OCI-LY1 (cell line): ENCODE measurements around the gene TAF6.

Experiments
- H2AFZ ChIP-seq: fragments of 200-600 bp; sonication (generic), shearing (Covaris generic); 2 replicates; pipeline ENCODE4 v1.6.0; 2014; ENCODE audit warnings: antibody characterized with exemption, mild to moderate bottlenecking, low read length
- H3F3A ChIP-seq: fragments of 200-600 bp; sonication (generic), shearing (Covaris generic); 2 replicates; pipeline ENCODE4 v1.6.0; 2014; ENCODE audit warnings: mild to moderate bottlenecking, antibody characterized with exemption, low read length, moderate library complexity; ENCODE audit not compliant: insufficient read depth
- H3K27ac ChIP-seq: fragments of 200-600 bp; sonication (generic); 2 replicates; pipeline ENCODE4 v1.5.1; 2014; ENCODE audit warnings: low read length, mixed run types, mild to moderate bottlenecking, low read depth; ENCODE audit not compliant: poor library complexity, severe bottlenecking
- H3K27me3 ChIP-seq: fragments of 200-600 bp; sonication (generic); 2 replicates; pipeline ENCODE4 v1.6.0; 2014; ENCODE audit warnings: antibody characterized with exemption, mild to moderate bottlenecking, low read length, moderate library complexity; ENCODE audit not compliant: insufficient read depth
- H3K36me3 ChIP-seq: fragments of 200-600 bp; sonication (generic); 2 replicates; pipeline ENCODE4 v1.6.1; 2014; ENCODE audit warnings: mild to moderate bottlenecking, antibody characterized with exemption, low read length, moderate library complexity, mixed read lengths; ENCODE audit not compliant: insufficient read depth
- H3K4me1 ChIP-seq: fragments of 200-600 bp; sonication (generic); 2 replicates; pipeline ENCODE4 v1.5.1; 2014; ENCODE audit warnings: mild to moderate bottlenecking, low read length, moderate library complexity; ENCODE audit not compliant: insufficient read depth, severe bottlenecking
- H3K4me2 ChIP-seq: fragments of 200-600 bp; sonication (generic), shearing (Covaris generic); 2 replicates; pipeline ENCODE4 v1.6.1; 2014; ENCODE audit warnings: low read length
- H3K4me3 ChIP-seq: fragments of 200-600 bp; sonication (generic); 2 replicates; pipeline ENCODE4 v1.5.1; 2014; ENCODE audit warnings: low read length, low read depth, mild to moderate bottlenecking, mixed read lengths; ENCODE audit not compliant: poor library complexity, severe bottlenecking
- H3K79me2 ChIP-seq: fragments of 200-600 bp; shearing (Covaris generic); 2 replicates; pipeline ENCODE4 v1.6.1; 2016; ENCODE audit warnings: mixed run types, low read length, mixed read lengths; ENCODE audit not compliant: insufficient read depth
- H3K9ac ChIP-seq: fragments of 200-600 bp; sonication (generic), shearing (Covaris generic); 2 replicates; pipeline ENCODE4 v1.6.1; 2014; ENCODE audit warnings: mild to moderate bottlenecking, low read length, mixed read lengths
- H3K9me2 ChIP-seq: fragments of 200-600 bp; sonication (generic), shearing (Covaris generic); 2 replicates; pipeline ENCODE4 v1.6.1; 2014; ENCODE audit warnings: low read depth, mild to moderate bottlenecking, low read length, mixed read lengths
- H3K9me3 ChIP-seq: fragments of 200-600 bp; shearing (Covaris generic); 2 replicates; pipeline ENCODE4 v1.6.1; 2014; ENCODE audit warnings: low read length, mixed read lengths
- H4K20me1 ChIP-seq: fragments of 200-600 bp; sonication (generic), shearing (Covaris generic); 2 replicates; pipeline ENCODE4 v1.6.0; 2016; ENCODE audit warnings: mild to moderate bottlenecking, low read length; ENCODE audit not compliant: insufficient read depth
- EZH2 ChIP-seq: fragments of 200-600 bp; sonication (generic), shearing (Covaris generic); IDR thresholded peaks from 2 replicates; pipeline ENCODE4 v1.8.0; 2017; ENCODE audit warnings: borderline replicate concordance, mixed run types, mild to moderate bottlenecking, antibody characterized with exemption, low read length, moderate library complexity, mixed read lengths
- TF ChIP-seq, protein P1 (sequence below): fragments of 200-600 bp; sonication (generic), shearing (Covaris generic); IDR thresholded peaks from 2 replicates; pipeline ENCODE4 v1.5.1; 2017; ENCODE audit warnings: mild to moderate bottlenecking, antibody characterized with exemption, low read length, moderate library complexity, mixed read lengths

Gene TAF6

DNA sequence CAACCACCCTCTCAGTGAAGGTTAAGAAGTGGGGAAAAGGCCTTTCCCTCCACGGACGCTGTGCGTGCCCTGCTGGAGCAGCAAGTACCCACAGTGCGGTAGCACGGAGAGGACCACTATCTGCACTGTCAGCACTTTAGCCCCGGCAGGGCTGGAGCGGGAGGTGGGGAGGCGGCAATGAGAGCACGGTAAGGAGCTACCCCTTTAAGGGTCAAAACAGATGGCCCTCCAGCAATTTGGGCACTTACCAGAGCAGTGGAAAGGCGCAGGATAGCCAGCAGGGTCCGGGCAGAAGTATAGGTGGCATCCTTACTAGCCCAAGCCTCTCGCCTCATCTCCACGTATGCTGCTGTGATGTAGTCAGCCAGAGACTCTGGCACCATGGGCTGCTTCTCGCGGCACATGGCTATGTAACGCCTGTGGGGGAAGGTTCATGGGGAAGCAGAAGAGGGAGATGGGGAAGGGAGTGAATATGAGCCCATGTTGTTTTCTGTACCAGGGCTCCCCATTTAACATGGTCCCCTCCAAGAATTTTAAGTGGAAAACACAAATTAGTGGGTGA lies 25.2 kb downstream of the TAF6 start:
- Histone ChIP-seq H3K4me3 (no peak overlapping the region), H3K4me1 (peaks cover 14% of the 10 kb centered on the region), H4K20me1 (no peaks in the 10 kb centered on the region), H3K9me2 (no peaks in the 10 kb centered on the region), H3K79me2 (no peaks in the 10 kb centered on the region), H3F3A (peaks cover 28% of the 10 kb centered on the region), H3K27me3 (no peaks in the 10 kb centered on the region), H3K9ac (no peak overlapping the region), H3K27ac (no peak overlapping the region), H3K36me3 (peaks cover 89% of the 10 kb centered on the region), H3K4me2 (no peak overlapping the region), H2AFZ (no peak overlapping the region), H3K9me3 (no peaks in the 10 kb centered on the region)
- no peak for TF ChIP-seq EZH2
- TF ChIP-seq, protein P1, sequence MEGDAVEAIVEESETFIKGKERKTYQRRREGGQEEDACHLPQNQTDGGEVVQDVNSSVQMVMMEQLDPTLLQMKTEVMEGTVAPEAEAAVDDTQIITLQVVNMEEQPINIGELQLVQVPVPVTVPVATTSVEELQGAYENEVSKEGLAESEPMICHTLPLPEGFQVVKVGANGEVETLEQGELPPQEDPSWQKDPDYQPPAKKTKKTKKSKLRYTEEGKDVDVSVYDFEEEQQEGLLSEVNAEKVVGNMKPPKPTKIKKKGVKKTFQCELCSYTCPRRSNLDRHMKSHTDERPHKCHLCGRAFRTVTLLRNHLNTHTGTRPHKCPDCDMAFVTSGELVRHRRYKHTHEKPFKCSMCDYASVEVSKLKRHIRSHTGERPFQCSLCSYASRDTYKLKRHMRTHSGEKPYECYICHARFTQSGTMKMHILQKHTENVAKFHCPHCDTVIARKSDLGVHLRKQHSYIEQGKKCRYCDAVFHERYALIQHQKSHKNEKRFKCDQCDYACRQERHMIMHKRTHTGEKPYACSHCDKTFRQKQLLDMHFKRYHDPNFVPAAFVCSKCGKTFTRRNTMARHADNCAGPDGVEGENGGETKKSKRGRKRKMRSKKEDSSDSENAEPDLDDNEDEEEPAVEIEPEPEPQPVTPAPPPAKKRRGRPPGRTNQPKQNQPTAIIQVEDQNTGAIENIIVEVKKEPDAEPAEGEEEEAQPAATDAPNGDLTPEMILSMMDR, result no peak

DNA sequence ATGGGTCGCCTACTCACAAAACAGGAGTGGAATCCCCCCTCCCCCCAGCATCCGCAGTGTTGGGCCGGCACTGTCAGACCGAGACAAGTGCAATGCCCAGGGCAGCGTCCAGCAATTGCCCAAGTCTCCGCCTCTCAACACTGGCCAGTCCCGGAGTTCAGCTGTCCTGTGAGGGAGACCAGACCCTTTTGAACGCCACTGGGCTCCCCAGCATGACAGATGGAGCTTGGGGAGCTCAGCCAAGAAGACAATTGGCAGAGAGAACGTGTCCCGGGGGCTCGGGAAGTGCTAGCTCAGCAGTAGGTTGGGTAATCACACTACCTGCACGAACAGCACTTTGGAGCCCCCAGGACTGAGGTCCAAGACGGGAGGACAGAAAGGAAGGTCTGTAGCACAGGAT lies 25.7 kb downstream of the TAF6 start:
- peaks cover 16% of the 10 kb centered on the region for H3K4me1 ChIP-seq
- no peaks in the 10 kb centered on the region for H3K27me3 ChIP-seq
- H2AFZ ChIP-seq, result no peak overlapping the region
- peaks cover 84% of the 10 kb centered on the region for H3K36me3 ChIP-seq
- no peaks in the 10 kb centered on the region for H4K20me1 ChIP-seq
- no peaks in the 10 kb centered on the region for H3K9me2 ChIP-seq
- no peak overlapping the region for H3K4me3 ChIP-seq
- H3K9ac ChIP-seq, result no peak overlapping the region
- peaks cover 28% of the 10 kb centered on the region for H3F3A ChIP-seq
- no peak overlapping the region for H3K4me2 ChIP-seq
- no peak overlapping the region for H3K27ac ChIP-seq
- no peaks in the 10 kb centered on the region for H3K79me2 ChIP-seq
- H3K9me3 ChIP-seq, result no peaks in the 10 kb centered on the region
- no peak for TF ChIP-seq EZH2
- TF ChIP-seq, protein P1, result no peak

DNA sequence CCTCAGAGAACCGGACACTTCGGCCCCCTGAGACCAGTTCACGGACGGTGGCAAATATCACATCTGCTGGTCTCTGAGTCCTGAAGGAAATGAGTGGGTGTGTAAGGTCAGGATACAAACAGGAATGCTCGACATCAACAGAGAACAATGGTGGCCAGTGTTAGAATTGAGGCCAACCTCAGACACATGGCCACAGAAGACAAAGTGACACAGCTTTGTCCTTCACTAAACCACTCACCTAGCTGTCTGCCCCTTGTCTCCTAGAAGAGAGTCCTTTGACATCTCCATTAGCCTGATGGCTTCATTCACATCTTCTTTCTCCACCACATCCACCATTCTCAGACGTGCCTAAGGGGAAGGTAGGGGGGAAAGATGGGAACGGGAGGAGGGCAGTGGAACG lies 26.1 kb downstream of the TAF6 start:
- no peak overlapping the region for H3K27ac ChIP-seq
- H3F3A ChIP-seq, result peaks cover 28% of the 10 kb centered on the region
- no peak overlapping the region for H3K4me3 ChIP-seq
- H3K9me3 ChIP-seq, result no peaks in the 10 kb centered on the region
- no peak for TF ChIP-seq EZH2
- TF ChIP-seq, protein P1, result no peak
- H3K27me3 ChIP-seq, result no peaks in the 10 kb centered on the region
- peaks cover 79% of the 10 kb centered on the region for H3K36me3 ChIP-seq
- no peaks in the 10 kb centered on the region for H3K79me2 ChIP-seq
- no peak overlapping the region for H3K4me2 ChIP-seq
- peaks cover 20% of the 10 kb centered on the region for H3K4me1 ChIP-seq
- no peak overlapping the region for H2AFZ ChIP-seq
- H4K20me1 ChIP-seq, result no peaks in the 10 kb centered on the region
- no peaks in the 10 kb centered on the region for H3K9me2 ChIP-seq
- H3K9ac ChIP-seq, result no peak overlapping the region
